H1 (cell line): ENCODE results near the gene CELF5.

Experiments used
- CTCF ChIP-seq, 3 experiments: IDR thresholded peaks; 1 replicate in 2 of 3; 2 replicates in 1 of 3; pipeline versions ENCODE4 v1.5.1 to v1.6.1; 2011; ENCODE audit warnings: low read length in 3 of 3, mild to moderate bottlenecking in 3 of 3, inconsistent platforms in 2 of 3, low read depth in 1 of 3, moderate library complexity in 1 of 3; ENCODE audit not compliant: insufficient read depth in 1 of 3; ENCODE audit errors: control extremely low read depth in 1 of 3
- EZH2 ChIP-seq: fragments of 200-600 bp; sonication (generic); IDR thresholded peaks from 2 replicates; pipeline ENCODE4 v1.7.1; 2012; ENCODE audit warnings: low read depth, mild to moderate bottlenecking, moderate library complexity, low read length, inconsistent platforms; ENCODE audit not compliant: severe bottlenecking
- GABPA ChIP-seq: IDR thresholded peaks from 2 replicates; pipeline ENCODE4 v1.6.1; 2011; ENCODE audit warnings: mild to moderate bottlenecking, low read length, moderate library complexity, borderline replicate concordance; ENCODE audit not compliant: insufficient read depth
- SIN3A ChIP-seq, 2 experiments: IDR thresholded peaks in 1 of 2; conservative IDR thresholded peaks in 1 of 2; 2 replicates each; pipeline ENCODE4 v1.6.1; 2011 to 2012; ENCODE audit warnings: low read length in 2 of 2, improper control_type of control experiment in 1 of 2, low read depth in 1 of 2, mild to moderate bottlenecking in 1 of 2

DNA sequence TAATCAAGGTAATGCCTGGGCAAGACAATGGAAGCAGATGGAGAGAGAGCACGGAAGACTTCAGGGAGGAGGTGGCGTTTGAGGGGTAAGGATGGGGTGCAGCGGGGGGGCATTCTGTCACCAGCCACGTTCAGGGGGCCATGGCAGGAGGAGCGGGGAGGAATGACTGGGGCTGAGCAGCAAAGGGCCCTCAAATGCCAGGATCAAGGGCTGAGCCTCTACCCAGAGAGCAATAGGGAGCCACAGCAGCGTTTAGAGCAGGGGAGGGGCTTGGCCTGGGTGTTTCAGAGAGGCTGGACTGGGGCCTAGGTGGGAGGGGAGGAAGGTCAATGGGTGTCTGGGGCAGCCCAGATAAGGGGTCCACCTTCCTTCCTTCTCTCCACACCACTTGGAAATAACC, 44.3 kb downstream of the CELF5 start:
- TF ChIP-seq EZH2 (no peak), CTCF (IDR thresholded peaks at IDR 0.05; ENCODE audit: control extremely low read depth in 1 of 3, insufficient read depth in 1 of 3, low read depth in 1 of 3, low read length in 3 of 3) (no peak), SIN3A (conservative IDR thresholded peaks at IDR 0.05 in 1 of 2, IDR thresholded peaks at IDR 0.05 in 1 of 2; ENCODE audit: low read depth in 1 of 2, low read length in 2 of 2) (no peak), GABPA (no peak)
